ENCODE data around the gene TARBP2.

GRCh38 chr12:53536962-53537361 lies 35.9 kb downstream of the TARBP2 start:
- TF ChIP-seq CTCF (conservative IDR thresholded peaks at IDR 0.05) (no peak), EZH2 (IDR thresholded peaks at IDR 0.05; ENCODE audit: low read depth) (no peak)

All from PC-9 (cell line).